K562 (cell line): ENCODE results near the gene SAP25. TPM values are rescaled to one million over a fixed set of nuclear protein-coding genes. Genes with fewer than 3 reads are reported as not detected.

Experiments used
- ATF6 ChIP-seq: sonication (generic); formaldehyde crosslinking; IDR thresholded peaks from 2 replicates; pipeline ENCODE4 v1.4.0; 2020; ENCODE audit warnings: mild to moderate bottlenecking, missing genetic modification reagents
- CLOCK ChIP-seq: fragments of 250-450 bp; sonication (Bioruptor Pico); IDR thresholded peaks from 2 replicates; pipeline ENCODE4 v1.4.0; 2020; ENCODE audit warnings: mild to moderate bottlenecking, moderate library complexity, borderline replicate concordance
- DACH1 ChIP-seq: fragments of 450-650 bp; IDR thresholded peaks from 2 replicates; pipeline ENCODE4 v1.6.1; 2018; ENCODE audit not compliant: partially characterized antibody
- FOS ChIP-seq: IDR thresholded peaks from 3 replicates; pipeline ENCODE4 v1.6.1; 2011; ENCODE audit not compliant: insufficient read length; ENCODE audit errors: extremely low read depth
- MBD2 ChIP-seq: sonication (generic); IDR thresholded peaks from 2 replicates; pipeline ENCODE4 v1.6.1; 2016; ENCODE audit warnings: low read depth, borderline replicate concordance
- NR1H2 ChIP-seq: sonication (generic); formaldehyde crosslinking; IDR thresholded peaks from 2 replicates; pipeline ENCODE4 v1.4.0; 2020; ENCODE audit warnings: mild to moderate bottlenecking, missing genetic modification reagents
- TBP ChIP-seq: optimal IDR thresholded peaks from 2 replicates; pipeline ENCODE3; 2011; ENCODE audit warnings: low read depth, low read length, improper control_type of control experiment
- ZNF764 ChIP-seq: fragments of 250-450 bp; sonication (Bioruptor Pico); IDR thresholded peaks from 2 replicates; pipeline ENCODE4 v1.4.0; 2020; ENCODE audit warnings: low read depth, mild to moderate bottlenecking, moderate library complexity
- polyA plus RNA-seq, 8 experiments: library from polyadenylated mRNA; depleted of rRNA in 4 of 8; stranded (reverse) in 5 of 8; unstranded in 3 of 8; fragments of >200 nt; fragmentation: Nextera tagmentation in 2 of 8; fragmentation: Illumina TruSeq in 1 of 8; extraction: Ambion mirVana in 2 of 8; extraction: Trizol in 1 of 8; gene quantifications; 2 replicates each; pipeline versions ENCODE4 v1.2.1 to v1.2.3, GENCODE V29; 2011 to 2014; ENCODE audit warnings: inconsistent platforms in 1 of 8, missing spikeins in 1 of 8
- total RNA-seq, 7 experiments: library from RNA; depleted of rRNA in 6 of 7; stranded (reverse); fragments of >200 nt in 6 of 7; fragmentation: Illumina TruSeq in 2 of 7; extraction: Trizol in 2 of 7; gene quantifications; 2 replicates each; pipeline versions ENCODE4 v1.2.1 to v1.2.3, GENCODE V29; 2011 to 2021; ENCODE audit warnings: low replicate concordance in 1 of 7

SAP25 gene
- total and polyA plus RNA-seq, 9 of the 15 experiments (the other 6 are each of a cell fraction or from before 2014, with no cell fraction given), result 0.13 to 5.3 (median 0.78) TPM; not detected in 1

- no peak for TF ChIP-seq ATF6 (CRISPR knock-in tag)
- TF ChIP-seq NR1H2 (CRISPR knock-in tag), result no peak
- TF ChIP-seq FOS, result no peak
- no peak for TF ChIP-seq ZNF764
- TF ChIP-seq CLOCK (CRISPR knock-in tag), result no peak
- no peak for TF ChIP-seq DACH1
- no peak for TF ChIP-seq TBP
- no peak for TF ChIP-seq MBD2
Observed at GRCh38 chr7:100559127-100559526, 14.6 kb downstream of the SAP25 start (continued).
